Astrocyte of the spinal cord (primary cell): Measurements from ENCODE around the gene CD248.
"Not testable (repeated sequence)": the region's sequence is repeated elsewhere in the genome, so short reads cannot be mapped to it uniquely, and the experiment has no call there.

ENCODE experiments used
- DNase-seq: peaks from one replicate; pipeline ENCODE4 v3.0.0; 2011; ENCODE audit warnings: low read depth, low spot score
- H3K4me3 ChIP-seq: 2 replicates; pipeline ENCODE4 v1.5.1; 2011; ENCODE audit warnings: low read depth, mild to moderate bottlenecking, low read length, moderate library complexity
- in situ Hi-C: cut with HindIII; loops from 2 replicates; pipeline ENCODE4 v1.10.0; 2017; ENCODE audit warnings: low sequenced_read_pairs
- TF ChIP-seq, protein P1 (sequence below): IDR thresholded peaks from 2 replicates; pipeline ENCODE4 v1.5.1; 2012; ENCODE audit warnings: low read depth, mild to moderate bottlenecking, low read length, inconsistent platforms

CD248 gene

GRCh38 chr11:66361502-66361941, 44.7 kb upstream of the CD248 start:
- in situ Hi-C loops: no loop called here
- H3K4me3 ChIP-seq: no peak overlapping the region
- TF ChIP-seq, protein P1, sequence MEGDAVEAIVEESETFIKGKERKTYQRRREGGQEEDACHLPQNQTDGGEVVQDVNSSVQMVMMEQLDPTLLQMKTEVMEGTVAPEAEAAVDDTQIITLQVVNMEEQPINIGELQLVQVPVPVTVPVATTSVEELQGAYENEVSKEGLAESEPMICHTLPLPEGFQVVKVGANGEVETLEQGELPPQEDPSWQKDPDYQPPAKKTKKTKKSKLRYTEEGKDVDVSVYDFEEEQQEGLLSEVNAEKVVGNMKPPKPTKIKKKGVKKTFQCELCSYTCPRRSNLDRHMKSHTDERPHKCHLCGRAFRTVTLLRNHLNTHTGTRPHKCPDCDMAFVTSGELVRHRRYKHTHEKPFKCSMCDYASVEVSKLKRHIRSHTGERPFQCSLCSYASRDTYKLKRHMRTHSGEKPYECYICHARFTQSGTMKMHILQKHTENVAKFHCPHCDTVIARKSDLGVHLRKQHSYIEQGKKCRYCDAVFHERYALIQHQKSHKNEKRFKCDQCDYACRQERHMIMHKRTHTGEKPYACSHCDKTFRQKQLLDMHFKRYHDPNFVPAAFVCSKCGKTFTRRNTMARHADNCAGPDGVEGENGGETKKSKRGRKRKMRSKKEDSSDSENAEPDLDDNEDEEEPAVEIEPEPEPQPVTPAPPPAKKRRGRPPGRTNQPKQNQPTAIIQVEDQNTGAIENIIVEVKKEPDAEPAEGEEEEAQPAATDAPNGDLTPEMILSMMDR: no peak
- no peak for DNase-seq

GRCh38 chr11:66360406-66361073, 43.7 kb upstream of the CD248 start:
- TF ChIP-seq, protein P1: no peak
- in situ Hi-C loops: no loop called here
- no peak for DNase-seq
- no peak overlapping the region for H3K4me3 ChIP-seq

DNA sequence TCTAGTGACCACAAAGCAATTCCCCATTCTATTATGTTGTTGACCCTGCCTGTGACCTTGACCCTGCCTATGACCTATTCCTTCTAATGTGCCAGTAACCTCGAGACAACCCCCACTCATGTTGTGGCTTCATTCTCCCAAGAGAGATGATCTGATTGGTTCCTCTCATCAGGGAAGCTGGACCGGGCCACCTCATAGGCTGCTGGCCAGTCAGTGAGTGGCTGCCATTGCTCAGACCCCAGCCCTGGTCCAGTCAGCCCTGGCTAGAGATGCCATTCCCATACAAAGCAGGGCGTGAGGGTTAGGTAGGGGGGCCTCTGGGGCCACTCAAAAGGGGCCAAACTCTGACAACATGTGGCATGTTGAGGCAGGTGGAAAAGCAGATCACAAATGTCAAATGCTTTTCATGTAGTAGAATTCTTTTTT, 42.8 kb upstream of the CD248 start:
- TF ChIP-seq, protein P1: no peak
- no peak overlapping the region for H3K4me3 ChIP-seq
- in situ Hi-C loops: no loop called here
- no peak for DNase-seq

DNA sequence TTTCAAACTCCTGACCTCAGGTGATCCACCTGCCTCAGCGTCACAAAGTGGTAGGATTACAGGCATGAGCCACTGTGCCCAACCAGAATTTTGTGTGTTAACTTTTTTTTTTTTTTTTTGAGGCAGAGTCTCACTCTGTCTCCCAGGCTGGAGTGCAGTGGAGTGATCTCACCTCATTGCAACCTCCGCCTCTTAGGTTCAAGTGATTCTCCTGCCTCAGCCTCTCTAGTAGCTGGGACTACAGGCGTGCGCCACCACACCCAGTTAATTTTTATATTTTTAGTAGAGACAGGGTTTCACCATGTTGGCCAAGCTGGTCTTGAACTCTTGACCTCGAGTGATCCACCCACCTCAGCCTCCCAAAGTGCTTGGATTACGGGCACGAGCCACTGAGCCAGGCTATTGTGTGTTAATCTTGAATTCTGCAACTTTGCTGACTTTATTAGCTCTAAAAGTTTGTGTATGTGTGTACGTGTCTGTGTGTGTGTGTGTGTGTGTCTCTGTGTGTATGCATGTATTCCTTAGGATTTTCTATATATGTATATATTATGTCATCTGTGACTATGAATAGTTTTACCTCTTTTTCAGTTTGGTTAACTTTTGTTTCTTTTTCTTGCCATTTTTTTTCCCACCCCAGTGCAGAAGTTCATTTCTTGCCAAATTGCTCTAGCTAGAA, 33.9 kb upstream of the CD248 start:
- in situ Hi-C loops, DNase-seq, H3K4me3 ChIP-seq: not testable (repeated sequence)

- TF ChIP-seq, protein P1: no peak
- H3K4me3 ChIP-seq: no peak overlapping the region
- no peak for DNase-seq
- in situ Hi-C loops: no loop called here
Observed at GRCh38 chr11:66349084-66349386, 32.2 kb upstream of the CD248 start.

GRCh38 chr11:66347425-66348276, 30.8 kb upstream of the CD248 start, which contains the start of gene B4GAT1:
Gene B4GAT1 (minus strand): TSS chr11:66347629. CDS start chr11:66347545, 84 bp downstream.
- peak within 1 kb of the TSS; percentile 85 for H3K4me3 ChIP-seq
- in situ Hi-C loops: no loop called here
- DNase-seq: peak; percentile 93
- TF ChIP-seq, protein P1: no peak
